ENCODE results near the gene IL17C. TPM values are rescaled to one million over a fixed set of nuclear protein-coding genes. Genes with fewer than 3 reads are reported as not detected.
"Not testable (repeated sequence)": the region's sequence is repeated elsewhere in the genome, so short reads cannot be mapped to it uniquely, and the experiment has no call there.

IL17C gene
- total RNA-seq, 1 experiment from 2014 or later: not detected

DNA sequence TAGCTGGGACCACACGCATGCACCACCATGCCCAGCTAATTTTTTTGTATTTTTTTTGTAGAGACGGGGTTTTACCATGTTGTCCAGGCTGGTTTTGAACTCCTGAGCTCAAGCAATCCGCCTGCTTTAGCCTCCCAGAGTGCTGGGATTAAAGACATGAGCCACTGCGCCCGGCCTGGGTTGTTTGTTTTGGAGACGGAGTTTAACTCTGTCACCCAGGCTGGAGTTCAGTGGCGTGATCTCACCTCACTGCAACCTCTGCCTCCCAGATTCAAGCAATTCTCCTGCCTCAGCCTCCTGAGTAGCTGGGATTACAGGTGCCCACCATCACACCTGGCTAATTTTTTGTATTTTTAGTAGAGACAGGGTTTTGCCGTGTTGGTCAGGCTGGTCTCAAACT lies 28.9 kb upstream of the IL17C start:
- DNase-seq (ENCODE audit: low read depth): not testable (repeated sequence)

DNA sequence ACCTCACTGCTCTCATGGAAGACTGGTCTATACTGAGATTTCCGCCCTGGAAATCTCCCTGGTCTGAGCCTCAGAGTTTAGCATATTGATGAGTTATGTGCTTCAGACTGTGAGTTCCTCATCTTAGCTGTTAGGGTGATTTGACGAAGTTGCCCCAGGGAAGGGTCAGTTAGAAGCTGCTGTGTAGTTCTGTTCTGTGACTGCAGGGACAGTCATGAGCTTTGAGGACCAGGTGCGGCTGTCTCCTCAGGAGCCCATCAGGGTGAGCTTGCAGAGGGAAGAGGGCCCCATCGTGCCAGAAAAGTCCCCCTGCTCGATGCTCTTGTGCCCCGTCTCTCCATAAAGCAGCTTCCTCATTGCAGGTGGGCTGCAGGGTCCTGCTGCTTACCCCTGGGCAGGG lies 28.3 kb upstream of the IL17C start:
- DNase-seq (ENCODE audit: low read depth): no peak

DNA sequence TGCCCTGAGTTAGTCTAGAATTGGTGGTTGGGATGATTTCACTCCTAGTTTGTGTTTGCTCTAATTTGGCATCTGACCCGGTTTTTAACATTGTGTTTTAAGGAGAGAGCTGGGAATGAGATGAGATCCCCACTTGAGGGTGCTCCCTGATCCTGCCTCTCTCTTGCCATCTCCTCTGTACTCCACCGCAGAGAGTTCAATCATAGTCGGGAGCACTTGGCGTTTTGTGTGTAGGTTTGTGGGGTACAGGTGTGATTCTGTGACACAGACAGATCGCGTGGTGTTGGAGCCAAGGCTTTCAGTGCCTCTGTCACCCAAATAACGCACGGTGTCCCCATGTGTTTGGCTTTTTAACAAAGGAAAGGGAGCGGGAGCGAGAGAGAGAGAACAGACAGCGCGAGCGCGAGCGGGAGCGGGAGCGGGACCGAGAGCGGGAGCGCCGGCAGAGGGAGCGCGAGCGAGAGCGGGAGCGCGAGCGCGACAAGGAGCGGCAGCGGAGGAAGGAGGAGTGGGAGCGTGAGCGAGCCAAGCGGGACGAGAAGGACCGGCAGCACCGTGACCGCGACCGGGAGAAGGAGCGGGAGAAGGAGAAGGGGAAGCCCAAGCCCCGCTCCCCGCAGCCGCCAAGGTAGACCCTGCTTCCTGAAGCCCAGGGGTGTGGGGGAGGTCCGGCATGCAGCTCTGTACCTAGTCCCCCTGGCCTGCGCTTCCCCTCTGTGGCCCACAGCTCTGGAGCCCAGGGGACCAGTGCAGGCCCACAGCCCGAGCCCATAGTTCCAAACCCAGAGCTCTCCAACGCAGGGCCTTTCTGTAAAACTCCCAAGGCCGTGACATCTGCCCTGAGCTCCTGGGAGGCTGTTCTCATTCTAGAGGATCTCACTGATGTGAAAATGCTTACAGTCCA lies 27.2 kb upstream of the IL17C start:
- DNase-seq (ENCODE audit: low read depth): no peak

DNA sequence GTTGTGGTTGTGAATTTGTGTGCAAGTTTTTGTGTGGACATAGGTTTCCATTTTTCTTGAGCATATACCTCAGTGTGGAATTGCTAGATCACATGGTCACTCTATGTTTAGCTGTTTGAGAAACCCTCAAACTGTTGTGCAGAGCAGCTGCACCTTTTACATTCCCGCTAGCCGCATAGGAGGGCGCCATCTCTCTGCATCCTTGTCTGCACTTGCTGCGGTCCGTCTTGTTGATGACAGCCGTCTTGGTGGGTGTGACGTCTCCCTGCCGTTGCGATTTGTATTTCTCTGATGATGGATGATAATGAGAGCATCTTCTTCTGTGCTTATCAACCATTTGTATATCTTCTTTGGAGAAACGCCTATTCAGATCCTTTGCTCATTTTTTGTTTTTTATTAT lies 25.1 kb upstream of the IL17C start:
- DNase-seq (ENCODE audit: low read depth): no peak

DNA sequence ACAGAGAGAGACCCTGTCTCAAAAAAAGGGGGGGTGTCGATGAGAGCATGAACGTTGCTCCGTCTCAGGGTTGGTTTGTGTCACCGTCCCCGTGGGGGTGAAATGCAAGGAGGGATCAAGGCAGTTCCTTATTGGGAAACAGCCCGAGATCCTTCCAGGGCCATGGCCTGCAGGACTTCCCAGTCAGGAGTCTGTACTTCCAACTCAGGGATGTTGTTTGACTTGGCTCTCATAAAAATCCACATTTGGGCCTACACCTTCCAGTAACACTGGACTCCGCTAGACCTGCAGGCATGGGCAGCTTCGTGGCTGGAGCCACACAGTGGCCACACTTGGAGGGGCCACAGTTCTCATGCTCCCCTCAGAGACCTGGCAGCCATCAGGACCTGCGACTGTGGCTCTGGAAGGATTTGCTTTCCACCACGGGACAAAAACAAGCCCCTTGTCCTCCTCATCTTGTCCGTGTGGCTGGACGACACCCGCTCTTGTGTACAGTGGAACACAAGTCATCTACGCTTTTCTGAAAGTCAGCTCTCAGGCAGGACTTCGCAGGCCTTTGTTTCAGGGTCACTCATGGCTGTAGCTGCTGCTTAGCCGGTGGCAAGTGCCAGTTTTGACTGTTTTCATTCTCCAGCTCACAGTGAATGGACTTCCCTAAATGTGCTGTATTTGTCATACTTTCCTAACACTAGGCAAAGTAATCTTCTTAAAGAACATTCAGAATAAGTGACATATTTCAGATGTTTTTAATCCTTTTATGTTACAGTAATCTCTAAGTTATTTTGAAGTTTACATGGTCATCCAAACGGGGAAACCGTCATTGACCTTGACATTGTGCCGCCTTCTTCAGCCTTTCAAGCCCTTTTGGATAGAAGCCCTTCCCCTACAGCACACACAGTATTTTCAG lies 24.2 kb upstream of the IL17C start:
- DNase-seq (ENCODE audit: low read depth): no peak

DNA sequence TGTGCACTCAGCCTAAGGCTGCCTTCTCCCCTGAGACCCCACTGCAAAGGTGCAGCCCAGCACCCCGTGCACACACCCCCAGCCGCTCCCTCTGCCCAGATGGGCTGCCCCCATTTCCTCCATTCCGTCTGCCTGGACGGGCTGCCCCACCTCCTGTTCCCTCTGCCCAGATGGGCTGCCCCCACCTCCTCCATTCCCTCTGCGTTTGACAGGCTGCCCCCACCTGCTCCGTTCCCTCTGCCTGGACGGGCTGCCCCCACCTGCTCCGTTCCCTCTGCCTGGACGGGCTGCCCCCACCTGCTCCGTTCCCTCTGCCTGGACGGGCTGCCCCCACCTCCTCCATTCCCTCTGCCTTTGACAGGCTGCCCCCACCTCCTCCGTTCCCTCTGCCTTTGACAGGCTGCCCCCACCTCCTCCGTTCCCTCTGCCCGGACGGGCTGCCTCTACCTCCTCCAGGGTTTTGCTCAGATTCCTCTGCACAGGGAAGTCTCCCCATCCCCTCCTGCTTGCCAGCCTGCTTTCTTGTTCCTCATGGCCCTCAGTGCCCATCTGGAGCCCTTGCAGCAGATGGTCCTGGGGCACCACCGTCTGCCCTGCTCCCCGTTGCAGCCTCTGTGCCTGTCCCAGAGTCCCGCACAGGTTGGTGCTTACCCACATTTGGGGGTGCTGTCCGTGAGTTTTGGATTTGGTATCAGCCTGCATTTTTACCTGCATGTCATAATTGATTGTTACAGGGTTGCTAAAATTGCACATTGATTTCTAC lies 23.4 kb upstream of the IL17C start:
- DNase-seq (ENCODE audit: low read depth): no peak

DNA sequence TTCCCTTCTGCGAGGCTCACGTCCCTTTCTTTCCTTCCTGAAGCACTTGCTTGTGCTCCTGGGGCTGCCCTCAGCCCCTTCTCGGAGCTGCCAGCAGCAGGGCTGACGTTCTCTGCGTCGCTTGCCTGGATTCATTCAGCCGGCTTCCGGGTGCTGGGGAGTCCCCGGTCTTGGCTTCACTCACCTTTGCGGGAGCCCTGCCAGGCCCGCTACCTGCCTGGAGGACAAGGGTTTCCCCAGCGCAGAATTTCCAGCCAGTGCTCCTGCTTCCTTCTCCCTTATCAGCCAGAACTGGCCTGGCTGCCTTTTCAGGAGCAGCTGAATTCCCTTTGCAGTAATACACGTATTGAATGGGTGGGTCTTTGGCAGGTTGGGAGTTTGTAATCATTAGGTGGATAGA lies 22.1 kb upstream of the IL17C start:
- no peak for DNase-seq (ENCODE audit: low read depth)

DNA sequence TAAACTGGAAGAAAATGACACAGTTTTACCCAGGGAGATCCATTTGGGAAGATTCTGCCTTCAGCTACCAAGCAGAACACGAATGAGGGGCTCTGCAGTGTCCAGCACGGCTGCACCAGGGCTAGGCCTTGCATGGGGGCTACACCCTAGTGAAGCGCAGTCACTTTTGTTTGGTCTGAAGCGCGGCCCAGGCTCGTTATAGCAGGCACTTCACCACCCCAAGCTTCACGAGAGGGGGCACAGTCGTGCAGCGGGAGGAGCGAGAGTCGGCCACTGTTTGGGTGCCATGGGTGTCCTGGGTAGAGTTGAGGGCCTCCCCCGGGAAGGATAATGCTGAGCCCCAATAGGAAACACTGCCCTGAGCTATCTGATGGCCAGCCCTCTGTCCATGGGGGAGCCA lies 21.6 kb upstream of the IL17C start:
- no peak for DNase-seq (ENCODE audit: low read depth)

DNA sequence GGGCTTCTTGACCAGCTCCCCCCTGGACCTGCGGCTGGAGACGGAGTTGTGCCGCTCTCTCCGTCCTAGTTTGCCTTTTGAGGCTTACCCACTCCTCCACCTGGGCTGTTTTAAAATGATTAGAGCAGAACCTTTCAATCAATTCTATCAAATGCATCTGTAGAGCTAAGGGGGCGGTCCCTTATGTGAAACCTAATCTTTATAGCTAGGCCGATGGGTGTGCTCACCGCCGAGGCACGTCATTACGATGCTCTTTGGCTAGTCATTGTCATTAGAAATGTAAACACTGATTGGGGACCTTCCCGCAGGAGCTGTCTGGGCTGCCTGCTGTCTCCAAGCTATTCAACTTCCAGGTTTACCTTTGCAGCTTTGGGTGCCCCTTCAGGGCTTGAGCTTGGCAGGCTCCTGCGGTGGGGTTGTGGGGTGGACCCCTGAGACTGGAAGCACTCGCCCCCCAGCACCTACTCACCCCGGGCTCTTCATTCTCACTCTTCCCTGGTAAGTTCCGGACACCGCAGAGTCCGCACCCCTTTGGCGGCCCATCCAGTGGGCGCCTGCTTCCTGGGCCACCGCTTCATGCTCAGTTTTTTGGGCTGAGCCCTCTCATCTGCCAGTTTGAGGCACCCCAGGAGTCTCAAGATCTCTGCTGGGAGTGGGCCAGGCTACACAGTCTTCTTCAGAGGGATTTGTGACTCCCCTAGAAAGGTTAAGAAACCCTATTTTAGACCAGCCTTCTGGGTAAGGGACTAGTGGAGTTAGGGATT lies 20.9 kb upstream of the IL17C start:
- no peak for DNase-seq (ENCODE audit: low read depth)

DNA sequence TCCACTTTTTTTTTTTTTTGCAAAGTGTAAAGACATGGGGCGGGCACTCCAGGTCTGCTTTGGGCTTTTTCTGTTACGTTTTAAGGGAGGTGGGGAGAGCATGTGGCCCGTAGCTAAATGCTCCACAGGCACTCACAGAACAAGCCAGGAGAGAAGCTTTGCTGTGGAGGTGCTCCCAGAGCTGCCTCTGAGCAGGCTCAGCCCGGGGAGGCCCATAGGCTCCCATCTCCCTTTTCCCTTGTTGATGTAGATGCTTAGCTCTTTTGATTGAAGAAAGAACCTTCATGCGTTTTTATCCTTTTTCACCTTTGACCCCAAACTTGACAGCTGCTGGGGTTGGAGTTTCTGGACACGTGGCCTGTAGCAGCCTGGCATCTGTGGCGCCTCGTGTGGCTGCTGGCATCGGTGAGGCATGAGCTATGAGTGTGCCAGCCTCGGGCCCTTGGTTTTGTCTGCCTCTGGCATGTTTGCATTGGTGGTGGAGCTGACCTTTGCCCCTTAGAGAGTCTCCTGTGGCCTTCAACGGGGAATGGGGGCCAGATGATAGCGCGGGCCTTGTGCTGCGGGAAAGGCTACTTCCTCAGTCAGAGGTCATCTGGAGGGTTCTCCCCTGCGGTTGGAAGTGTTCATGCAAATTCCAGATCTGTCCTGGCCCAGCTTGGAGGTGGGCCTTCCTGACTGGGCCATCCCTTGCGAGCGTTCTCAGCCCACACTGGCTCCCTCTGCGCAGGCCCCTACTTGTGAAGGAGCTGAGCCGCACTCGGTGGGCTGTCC lies 20.0 kb upstream of the IL17C start:
- no peak for DNase-seq (ENCODE audit: low read depth)

DNA sequence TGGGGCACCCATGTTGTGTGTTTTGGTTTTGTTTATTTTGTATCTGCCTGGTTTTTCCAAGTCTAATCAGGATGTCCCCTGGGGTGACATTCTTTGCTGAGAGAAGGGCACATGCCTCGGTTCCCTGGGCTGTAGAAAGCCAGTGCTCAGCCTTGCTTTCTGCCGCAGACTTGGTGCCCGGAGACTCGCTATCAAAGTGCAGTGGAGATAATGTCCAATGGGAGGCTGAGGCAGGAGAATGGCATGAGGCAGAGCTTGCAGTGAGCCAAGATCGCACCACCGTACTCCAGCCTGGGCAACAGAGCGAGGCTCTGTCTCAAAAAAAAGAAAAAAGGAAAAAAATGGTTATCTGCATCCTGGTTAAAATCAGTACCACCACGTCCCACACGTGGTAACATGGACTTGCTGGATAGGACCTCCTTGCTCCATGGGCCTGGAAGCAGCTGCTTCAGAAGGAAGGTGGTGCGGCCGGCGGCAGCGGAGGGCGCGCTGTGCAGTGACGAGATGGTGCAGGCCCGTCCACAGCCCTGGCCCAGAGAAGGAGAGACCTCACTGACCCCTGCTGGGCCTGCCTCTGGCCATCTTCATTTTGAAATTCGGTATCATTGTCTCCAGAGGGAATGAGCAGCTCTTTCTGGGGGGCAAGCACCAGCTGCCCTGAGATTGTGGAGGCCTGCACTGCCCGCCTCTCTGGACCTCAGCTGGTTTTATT lies 19.3 kb upstream of the IL17C start:
- DNase-seq (ENCODE audit: low read depth): no peak

DNA sequence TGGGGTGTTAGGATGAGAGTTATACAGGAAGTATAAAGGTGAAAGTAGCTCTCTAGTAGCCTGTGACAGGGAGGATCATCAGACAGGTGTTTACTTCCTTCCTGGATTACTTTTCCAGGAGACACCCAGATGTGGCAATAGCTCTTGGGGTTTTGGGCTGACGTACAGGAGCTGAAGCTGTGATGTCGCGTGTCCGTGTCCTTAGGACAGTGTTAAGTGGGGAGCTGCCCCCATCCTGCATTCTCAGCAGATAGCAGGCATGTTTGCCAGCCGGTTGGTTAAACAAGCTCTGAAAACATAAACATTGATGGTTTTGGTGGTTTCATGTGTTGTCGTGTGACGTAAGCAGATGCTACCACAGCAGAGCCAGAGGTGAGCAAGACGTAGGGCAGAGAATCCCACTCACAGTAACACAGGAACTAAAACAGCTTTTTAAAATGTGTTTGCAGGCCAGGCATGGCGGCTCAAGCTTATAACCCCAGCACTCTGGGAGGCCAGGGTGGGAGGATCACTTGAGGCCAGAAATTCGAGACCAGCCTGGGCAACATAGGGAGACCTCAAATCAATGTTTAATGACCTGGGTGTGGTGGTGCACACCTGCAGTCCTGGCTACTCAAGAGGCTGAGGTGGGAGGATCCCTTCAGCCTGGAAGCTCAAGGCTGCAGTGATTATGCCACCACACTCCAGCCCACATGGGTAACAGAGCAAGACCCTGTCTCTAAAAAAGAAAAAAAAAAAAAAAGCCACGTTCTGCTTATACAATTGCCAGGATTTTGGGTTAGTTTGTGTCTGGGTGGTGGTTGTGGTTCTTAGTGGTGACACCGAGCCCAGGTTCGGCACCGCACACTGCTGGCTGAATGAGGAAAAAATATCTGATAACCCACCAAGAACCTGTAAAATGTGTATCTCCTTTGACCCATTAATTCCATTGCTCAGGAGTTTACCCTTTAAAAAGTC lies 18.2 kb upstream of the IL17C start:
- no peak for DNase-seq (ENCODE audit: low read depth)

DNA sequence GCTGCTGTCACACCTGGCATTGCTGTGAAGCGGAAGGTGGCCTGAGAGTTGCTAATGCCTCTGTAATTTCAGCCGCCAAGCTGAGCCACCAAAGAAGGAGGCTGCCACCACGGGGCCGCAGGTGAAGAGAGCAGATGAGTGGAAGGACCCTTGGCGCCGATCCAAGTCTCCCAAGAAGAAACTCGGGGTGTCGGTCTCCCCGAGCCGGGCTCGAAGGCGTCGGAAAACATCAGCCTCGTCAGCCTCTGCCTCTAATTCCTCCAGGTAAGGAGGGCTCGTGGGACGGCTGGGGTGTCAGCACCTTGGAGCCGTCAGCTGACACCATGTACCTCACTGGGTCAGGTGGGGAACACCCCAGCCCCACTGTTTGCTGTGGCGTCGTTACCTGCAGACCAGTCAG lies 16.2 kb upstream of the IL17C start:
- no peak for DNase-seq (ENCODE audit: low read depth)

DNA sequence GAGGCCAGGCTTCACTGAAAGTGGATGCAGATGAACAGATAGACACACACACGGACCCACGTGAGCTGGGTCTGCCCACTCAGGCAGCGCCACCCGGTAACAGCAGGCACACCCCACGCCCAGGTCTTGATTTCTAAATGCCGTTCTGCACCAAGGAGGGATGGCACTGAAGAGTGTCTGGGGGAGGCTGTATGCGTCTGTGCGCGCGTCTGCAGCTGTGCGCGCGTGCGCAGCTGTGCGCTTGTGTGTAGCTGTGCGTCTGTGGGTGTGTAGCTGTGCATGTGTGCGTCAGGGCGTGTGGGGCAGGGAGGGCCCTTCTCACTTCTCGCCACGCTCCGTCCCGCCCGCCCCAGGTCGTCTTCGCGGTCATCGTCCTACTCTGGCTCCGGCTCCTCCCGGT lies 15.5 kb upstream of the IL17C start:
- DNase-seq (ENCODE audit: low read depth): no peak

DNA sequence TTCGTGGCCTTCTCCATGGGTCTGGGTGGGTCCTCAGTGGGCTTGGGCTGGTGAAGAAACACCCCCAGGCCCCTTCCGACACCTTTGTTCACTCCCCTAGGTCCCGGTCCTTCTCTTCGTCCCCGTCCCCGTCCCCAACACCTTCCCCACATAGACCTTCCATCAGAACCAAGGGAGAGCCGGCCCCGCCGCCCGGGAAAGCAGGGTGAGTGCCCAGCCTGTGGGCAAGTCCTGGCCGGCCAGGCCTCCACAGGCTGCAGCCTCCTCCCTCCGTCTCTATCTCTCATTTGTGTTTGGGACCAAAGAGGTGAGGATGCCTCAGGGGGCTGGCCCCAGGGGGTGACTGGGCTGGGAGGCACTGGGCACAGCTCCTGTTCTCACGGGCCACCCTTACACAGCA lies 14.5 kb upstream of the IL17C start:
- DNase-seq (ENCODE audit: low read depth): no peak

DNA sequence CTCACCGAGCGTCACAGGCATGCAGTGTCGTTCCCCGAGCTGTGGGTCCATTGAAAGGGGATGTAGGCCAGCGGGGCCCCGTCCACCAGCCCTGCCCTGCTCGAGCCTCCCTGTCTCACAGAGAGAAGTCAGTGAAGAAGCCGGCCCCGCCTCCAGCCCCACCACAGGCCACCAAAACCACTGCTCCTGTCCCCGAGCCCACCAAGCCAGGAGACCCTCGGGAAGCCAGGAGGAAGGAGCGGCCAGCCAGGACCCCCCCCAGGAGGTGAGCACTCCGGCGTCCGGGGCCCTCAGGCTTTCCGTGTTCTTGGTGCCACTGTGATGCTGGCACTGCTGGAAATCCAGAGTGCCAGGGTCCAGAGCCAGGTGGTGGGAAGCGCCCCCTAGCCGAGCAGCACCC lies 13.9 kb upstream of the IL17C start:
- no peak for DNase-seq (ENCODE audit: low read depth)

DNA sequence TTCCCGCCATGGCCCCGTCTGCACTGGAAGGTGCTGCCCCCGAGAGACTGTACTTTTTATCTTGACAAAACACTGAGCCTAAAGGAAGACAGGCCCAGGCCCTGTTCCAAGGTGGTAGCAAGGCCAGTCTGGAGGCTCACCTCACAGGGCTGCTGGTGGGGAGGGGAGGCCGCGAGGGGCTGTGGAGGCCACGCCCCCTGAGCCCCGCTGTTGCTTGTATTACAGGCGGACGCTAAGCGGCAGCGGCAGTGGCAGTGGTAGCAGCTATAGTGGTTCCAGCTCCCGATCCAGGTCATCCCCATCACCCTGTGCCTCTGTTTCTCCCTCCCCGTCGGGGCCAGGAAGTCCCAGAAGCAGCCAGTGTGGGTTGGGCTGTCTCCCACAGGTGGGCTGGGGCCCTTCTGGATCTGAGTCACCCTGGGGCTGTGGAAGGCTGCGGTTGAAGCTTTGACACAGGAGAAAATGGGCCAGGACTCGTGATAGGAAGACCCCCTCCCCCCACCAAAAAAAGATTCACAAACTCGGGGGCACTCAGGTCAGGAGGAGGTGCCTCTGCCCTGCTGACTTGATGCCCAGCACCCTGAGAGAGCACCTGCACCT lies 13.3 kb upstream of the IL17C start:
- no peak for DNase-seq (ENCODE audit: low read depth)

DNA sequence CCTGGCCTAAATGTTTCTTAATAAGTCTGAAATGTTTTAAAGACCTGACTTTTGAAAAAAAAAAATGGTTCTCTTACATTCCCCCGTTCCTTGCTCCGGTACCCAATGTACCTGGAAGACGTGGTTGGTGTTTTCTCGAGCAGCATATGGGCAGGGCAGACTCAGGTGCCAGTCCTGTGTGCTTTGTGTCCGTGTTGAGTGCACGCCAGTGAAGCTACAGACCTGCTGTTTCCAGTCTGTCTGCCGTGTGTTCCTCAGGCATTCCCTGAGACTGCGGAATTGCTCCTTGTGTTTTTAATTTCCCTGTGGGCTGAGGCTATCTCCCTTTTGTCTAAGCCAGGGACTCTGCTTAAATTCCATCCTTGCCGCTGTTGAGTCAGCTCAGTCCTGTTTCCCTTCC lies 11.7 kb upstream of the IL17C start:
- no peak for DNase-seq (ENCODE audit: low read depth)

Measured in Daoy (cell line).